ENCODE results near the gene DHRS11. TPM values are rescaled to one million over a fixed set of nuclear protein-coding genes. Genes with fewer than 3 reads are reported as not detected.

Gene DHRS11
- total and polyA plus RNA-seq, 4 experiments from 2014 or later = 3.6 to 7.8 (median 5.6) TPM

DNA sequence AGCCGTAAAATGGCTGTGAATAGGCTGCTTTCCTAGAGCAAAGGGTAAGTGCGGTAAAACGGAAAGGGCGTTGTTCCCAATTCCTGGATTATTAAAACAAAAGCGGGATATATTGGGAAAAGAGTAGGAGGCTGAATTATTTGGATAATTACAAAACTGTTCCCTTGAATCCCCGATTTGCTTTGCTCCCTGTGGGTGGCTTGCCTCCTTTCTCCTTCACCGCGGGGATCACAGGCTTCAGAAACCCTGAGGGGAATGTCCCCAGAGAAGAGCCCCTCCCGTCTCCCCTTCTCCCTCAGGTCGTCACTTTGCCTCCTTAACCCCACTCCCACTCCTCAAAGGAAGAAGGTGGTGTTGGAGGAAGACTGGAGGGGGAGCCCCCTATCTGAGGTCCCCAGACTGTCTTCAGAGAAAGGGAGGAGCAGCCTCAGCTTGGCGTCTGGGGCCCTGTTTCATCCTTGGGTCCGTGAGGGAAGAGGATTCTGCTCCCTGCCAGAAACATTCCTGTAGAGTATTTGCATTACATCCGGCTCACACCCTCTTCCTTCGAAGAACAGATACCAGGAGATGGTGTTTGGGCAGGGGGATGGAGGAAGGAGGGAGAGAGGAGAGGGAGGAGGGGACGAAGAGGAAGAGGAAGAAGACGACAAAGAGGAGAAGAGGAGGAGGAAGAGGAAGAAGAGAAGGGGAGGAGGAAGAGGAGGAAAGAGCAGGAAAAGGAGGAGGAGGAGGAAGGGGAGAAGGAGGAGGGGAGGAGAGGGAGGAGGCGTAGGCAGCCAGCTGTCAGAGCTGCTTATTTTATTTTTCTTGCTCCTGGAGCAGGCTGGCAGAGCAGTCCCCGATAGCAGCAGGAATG lies 41.5 kb downstream of the DHRS11 start:
- intact Hi-C loops (cut with micrococcal nuclease) = no loop called here
- POLR2A ChIA-PET (ENCODE audit: partially characterized antibody) = no interaction called here

DNA sequence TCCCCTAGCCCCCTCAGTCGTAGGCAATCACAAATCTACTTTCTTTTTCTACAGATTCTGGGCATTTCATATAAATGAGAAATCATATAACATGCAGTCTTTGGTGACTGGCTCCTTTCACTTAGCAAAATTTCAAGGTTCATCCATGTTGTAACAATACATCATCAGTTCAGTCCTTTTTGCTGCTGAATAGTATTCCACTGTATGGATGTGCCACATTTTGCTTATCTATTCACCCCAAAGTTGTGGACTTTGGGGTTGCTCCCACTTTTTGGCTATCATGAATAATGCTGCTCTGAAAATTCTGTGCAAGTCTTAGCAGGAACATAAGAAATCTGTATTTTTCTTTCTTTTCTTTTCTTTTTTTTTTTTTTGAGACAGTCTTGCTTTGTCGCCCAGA lies 48.7 kb downstream of the DHRS11 start:
- DNase-seq = no peak
- peaks cover 44 to 56% of the 10 kb centered on the region in 2 donors for H3K27me3 Mint-ChIP-seq
- peaks cover 10 to 18% (median 14%) of the 10 kb centered on the region in 4 donors for H3K4me1 Mint-ChIP-seq
- no peaks in the 10 kb centered on the region for H3K9me3 Mint-ChIP-seq
- Histone ChIP-seq H3K27me3 (ENCODE audit: insufficient read depth, low read length) (peaks cover 46% of the 10 kb centered on the region), H3K9me3 (ENCODE audit: control insufficient read depth in 1 of 2, low read length in 2 of 2) (no peaks in the 10 kb centered on the region), H3K4me1 (ENCODE audit: insufficient read depth, low read length) (peaks cover 19% of the 10 kb centered on the region), H3K4me3 (ENCODE audit: low read length in 2 of 2) (no peak overlapping the region), H3K36me3 (ENCODE audit: insufficient read depth, low read length) (no peaks in the 10 kb centered on the region), H3K27ac (ENCODE audit: low read depth, low read length) (no peak overlapping the region)
- H3K4me3 Mint-ChIP-seq = peak overlapping the region in 1 of 8 donors; percentile 15
- ChIA-PET POLR2A (ENCODE audit: partially characterized antibody) (no interaction called here), CTCF (ENCODE audit: partially characterized antibody) (no interaction called here)
- H3K27ac Mint-ChIP-seq = no peak overlapping the region
- intact Hi-C loops (cut with micrococcal nuclease) = no loop called here
- H3K36me3 Mint-ChIP-seq = peaks cover 0 to 4% of the 10 kb centered on the region in 2 donors

More for the DNA sequence above, 41.5 kb downstream of the DHRS11 start:
- Histone ChIP-seq H3K4me3 (ENCODE audit: low read length in 2 of 2) (no peak overlapping the region), H3K4me1 (ENCODE audit: insufficient read depth, low read length) (no peaks in the 10 kb centered on the region), H3K36me3 (ENCODE audit: insufficient read depth, low read length) (no peaks in the 10 kb centered on the region), H3K27ac (ENCODE audit: low read depth, low read length) (no peak overlapping the region), H3K27me3 (ENCODE audit: insufficient read depth, low read length) (peaks cover 5% of the 10 kb centered on the region), H3K9me3 (ENCODE audit: control insufficient read depth in 1 of 2, low read length in 2 of 2) (no peaks in the 10 kb centered on the region)
- Mint-ChIP-seq H3K4me3 (no peak overlapping the region), H3K27me3 (peaks cover 15 to 19% of the 10 kb centered on the region in 2 donors), H3K36me3 (no peaks in the 10 kb centered on the region), H3K4me1 (peaks cover 0 to 4% (median 0%) of the 10 kb centered on the region in 4 donors), H3K27ac (no peak overlapping the region), H3K9me3 (no peaks in the 10 kb centered on the region)
- CTCF ChIA-PET (ENCODE audit: partially characterized antibody) = interaction anchor here (2.5 kb wide), 1 partner anchor 122 kb away, joined by 13 read pairs; no protein-coding TSS in a partner anchor
- no peak for DNase-seq

DNA sequence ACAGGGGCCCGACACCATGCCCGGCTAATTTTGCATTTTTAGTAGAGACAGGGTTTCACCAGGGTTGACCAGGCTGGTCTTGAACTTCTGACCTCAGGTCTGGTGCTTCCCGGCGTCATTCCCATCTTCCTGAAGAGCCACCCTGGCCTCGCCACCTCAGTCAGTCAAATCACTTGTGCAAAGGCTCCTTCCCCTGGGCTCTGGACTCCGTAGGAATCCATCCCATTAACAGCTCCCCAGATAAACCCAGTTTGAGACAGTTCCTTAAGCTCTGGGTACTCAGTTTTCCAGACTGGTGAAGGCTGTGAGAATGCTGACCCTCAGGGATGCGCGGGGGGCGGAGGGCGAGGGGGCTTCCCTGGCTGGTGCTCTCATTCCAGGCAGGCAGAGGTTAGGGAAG lies 49.2 kb downstream of the DHRS11 start:
- peaks cover 0 to 4% of the 10 kb centered on the region in 2 donors for H3K36me3 Mint-ChIP-seq
- H3K27ac Mint-ChIP-seq = no peak overlapping the region
- ChIA-PET POLR2A (ENCODE audit: partially characterized antibody) (no interaction called here), CTCF (ENCODE audit: partially characterized antibody) (no interaction called here)
- H3K4me3 Mint-ChIP-seq = peak overlapping the region in 4 of 8 donors; percentile 15 to 55 (median 44)
- no peaks in the 10 kb centered on the region for H3K9me3 Mint-ChIP-seq
- H3K9me3 ChIP-seq (ENCODE audit: control insufficient read depth in 1 of 2, low read length in 2 of 2) = no peaks in the 10 kb centered on the region
- H3K36me3 ChIP-seq (ENCODE audit: insufficient read depth, low read length) = no peaks in the 10 kb centered on the region
- peaks cover 10 to 18% (median 14%) of the 10 kb centered on the region in 4 donors for H3K4me1 Mint-ChIP-seq
- H3K27ac ChIP-seq (ENCODE audit: low read depth, low read length) = no peak overlapping the region
- peaks cover 44% of the 10 kb centered on the region for H3K27me3 ChIP-seq (ENCODE audit: insufficient read depth, low read length)
- peaks cover 44 to 55% of the 10 kb centered on the region in 2 donors for H3K27me3 Mint-ChIP-seq
- intact Hi-C loops (cut with micrococcal nuclease) = no loop called here
- H3K4me1 ChIP-seq (ENCODE audit: insufficient read depth, low read length) = peaks cover 19% of the 10 kb centered on the region
- no peak overlapping the region for H3K4me3 ChIP-seq (ENCODE audit: low read length in 2 of 2)
- no peak for DNase-seq

DNA sequence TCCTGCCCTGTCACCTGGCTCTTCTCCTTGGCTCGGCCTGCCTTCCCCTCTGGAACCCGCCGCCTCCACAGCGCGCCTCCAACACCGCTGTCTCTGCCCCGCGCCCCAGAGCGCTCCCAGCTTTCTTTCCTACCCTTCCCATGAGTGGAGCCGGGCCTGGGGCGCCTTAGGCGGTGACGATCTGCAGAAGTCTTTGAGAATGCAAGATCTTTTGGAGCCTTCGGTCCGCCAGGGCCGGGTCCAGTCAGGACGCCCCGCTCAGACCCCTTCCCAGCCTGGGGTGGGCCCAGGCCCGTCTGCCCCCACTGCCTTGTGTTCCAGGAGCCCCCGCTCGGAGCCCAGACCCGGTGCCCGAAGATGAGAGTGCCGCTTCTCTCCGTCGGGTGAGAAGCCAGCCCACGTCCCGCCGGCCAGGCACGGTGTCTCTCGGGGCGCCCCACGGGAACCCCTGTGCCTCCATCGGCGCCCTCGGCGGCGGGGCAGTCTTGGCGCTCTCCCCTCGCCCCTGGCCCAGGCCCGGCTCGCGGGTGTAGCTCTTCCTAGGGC lies 49.7 kb downstream of the DHRS11 start:
- Mint-ChIP-seq H3K4me1 (peaks cover 10 to 18% (median 14%) of the 10 kb centered on the region in 4 donors), H3K36me3 (peaks cover 0 to 4% of the 10 kb centered on the region in 2 donors), H3K4me3 (peak overlapping the region in 5 of 8 donors; percentile 29 to 88 (median 32)), H3K9me3 (no peaks in the 10 kb centered on the region), H3K27me3 (peaks cover 49 to 59% of the 10 kb centered on the region in 2 donors), H3K27ac (no peak overlapping the region)
- CTCF ChIA-PET (ENCODE audit: partially characterized antibody) = interaction anchor here (1.2 kb wide), 1 partner anchor 13 kb away, joined by 3 read pairs; no protein-coding TSS in a partner anchor
- POLR2A ChIA-PET (ENCODE audit: partially characterized antibody) = no interaction called here
- intact Hi-C loops (cut with micrococcal nuclease) = no loop called here
- Histone ChIP-seq H3K9me3 (ENCODE audit: control insufficient read depth in 1 of 2, low read length in 2 of 2) (no peaks in the 10 kb centered on the region), H3K4me1 (ENCODE audit: insufficient read depth, low read length) (peaks cover 19% of the 10 kb centered on the region), H3K36me3 (ENCODE audit: insufficient read depth, low read length) (no peaks in the 10 kb centered on the region), H3K4me3 (ENCODE audit: low read length in 2 of 2) (peak overlapping the region in 1 of 2 donors; percentile 19), H3K27ac (ENCODE audit: low read depth, low read length) (no peak overlapping the region), H3K27me3 (ENCODE audit: insufficient read depth, low read length) (peaks cover 44% of the 10 kb centered on the region)
- DNase-seq = no peak

DNA sequence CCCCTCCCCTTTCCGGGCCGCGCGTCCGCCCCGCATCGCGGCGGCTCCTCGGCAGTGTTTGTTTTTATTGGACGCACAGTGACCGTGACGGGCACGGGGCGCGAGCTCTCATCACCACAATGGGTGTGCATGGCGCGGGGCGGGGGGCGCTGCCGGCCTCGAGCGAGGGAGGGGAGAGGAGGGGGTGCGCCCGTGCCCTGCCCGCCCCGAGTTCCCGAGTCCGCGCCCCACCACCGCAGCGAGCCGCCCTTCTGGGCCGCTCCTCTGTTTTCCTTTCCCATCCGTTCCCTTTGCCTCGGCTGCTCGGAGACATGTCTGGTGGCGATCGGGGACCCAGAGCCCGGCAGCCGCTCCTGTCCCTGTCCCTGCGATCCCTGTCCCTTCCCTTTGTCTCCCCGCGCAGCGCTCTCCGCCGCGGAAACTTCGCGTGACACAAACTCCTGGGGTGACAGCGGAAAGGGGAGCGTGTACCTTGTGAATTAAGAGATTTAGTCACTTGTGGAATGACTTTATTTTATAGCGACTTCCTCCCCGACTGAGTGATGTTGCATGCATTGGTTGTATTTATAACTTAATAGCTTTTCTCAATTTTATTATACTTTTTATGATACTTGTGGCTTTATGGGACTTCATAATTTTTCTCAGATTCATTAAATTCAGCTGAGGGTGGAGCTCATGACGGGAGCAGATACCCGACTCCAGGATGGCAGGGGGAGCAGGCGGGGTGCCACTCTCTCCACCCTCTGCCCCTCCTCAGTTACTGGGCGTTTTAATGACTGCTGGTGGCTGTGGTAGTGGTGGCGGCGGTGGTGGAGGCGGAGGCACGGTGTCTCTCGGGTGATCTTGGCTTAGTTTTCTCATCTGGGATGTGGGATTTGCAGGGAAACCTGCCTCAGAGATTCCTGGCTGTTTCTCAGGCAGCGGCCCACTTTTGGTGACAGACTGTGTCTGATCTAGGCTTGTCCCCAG lies 50.5 kb downstream of the DHRS11 start:
- H3K4me3 Mint-ChIP-seq = peak overlapping the region; percentile 69 to 88 (median 84)
- no peak for DNase-seq
- Histone ChIP-seq H3K4me3 (ENCODE audit: low read length in 2 of 2) (peak overlapping the region in 1 of 2 donors; percentile 19), H3K27me3 (ENCODE audit: insufficient read depth, low read length) (peaks cover 44% of the 10 kb centered on the region), H3K4me1 (ENCODE audit: insufficient read depth, low read length) (peaks cover 19% of the 10 kb centered on the region), H3K27ac (ENCODE audit: low read depth, low read length) (no peak overlapping the region), H3K36me3 (ENCODE audit: insufficient read depth, low read length) (no peaks in the 10 kb centered on the region), H3K9me3 (ENCODE audit: control insufficient read depth in 1 of 2, low read length in 2 of 2) (no peaks in the 10 kb centered on the region)
- ChIA-PET CTCF (ENCODE audit: partially characterized antibody) (interaction anchor here (0.9 to 1.2 kb wide), 3 partner anchors 11 to 14 kb away, joined by 3 read pairs; no protein-coding TSS in a partner anchor), POLR2A (ENCODE audit: partially characterized antibody) (no interaction called here)
- peak overlapping the region in 1 of 7 donors; percentile 19 for H3K27ac Mint-ChIP-seq
- H3K9me3 Mint-ChIP-seq = no peaks in the 10 kb centered on the region
- H3K27me3 Mint-ChIP-seq = peaks cover 47 to 58% of the 10 kb centered on the region in 2 donors
- intact Hi-C loops (cut with micrococcal nuclease) = no loop called here
- peaks cover 10 to 18% (median 14%) of the 10 kb centered on the region in 4 donors for H3K4me1 Mint-ChIP-seq
- H3K36me3 Mint-ChIP-seq = peaks cover 0 to 4% of the 10 kb centered on the region in 2 donors

DNA sequence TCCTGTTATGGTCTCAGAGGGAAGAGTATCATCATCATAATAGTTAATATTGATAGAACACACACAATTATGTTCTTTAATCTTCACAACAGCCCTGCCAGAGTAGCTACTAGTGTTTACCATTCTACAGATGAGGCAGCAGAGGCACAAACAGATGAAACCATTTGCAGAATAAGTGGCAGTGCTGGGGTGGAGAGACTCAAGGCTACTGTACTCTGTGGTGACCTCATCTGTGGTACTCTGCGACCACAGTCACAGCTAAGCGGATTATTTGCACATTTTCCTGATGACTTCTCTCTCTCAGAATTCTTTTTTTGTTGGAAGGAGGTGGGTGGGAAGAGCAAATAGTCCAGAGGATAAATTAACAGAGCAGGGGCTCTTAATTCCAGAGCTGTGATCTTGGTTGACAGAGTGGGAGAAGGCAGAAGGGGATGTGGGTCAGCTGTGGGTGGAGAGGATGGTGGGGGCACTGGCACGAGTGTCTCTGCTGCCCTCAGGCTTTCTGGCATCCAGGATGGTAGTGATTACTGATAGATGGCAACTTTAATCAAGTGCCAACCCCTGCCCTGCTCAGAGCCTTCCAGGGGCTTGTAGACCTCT lies 51.5 kb downstream of the DHRS11 start:
- Histone ChIP-seq H3K4me1 (ENCODE audit: insufficient read depth, low read length) (peaks cover 19% of the 10 kb centered on the region), H3K4me3 (ENCODE audit: low read length in 2 of 2) (no peak overlapping the region), H3K9me3 (ENCODE audit: control insufficient read depth in 1 of 2, low read length in 2 of 2) (no peaks in the 10 kb centered on the region), H3K27ac (ENCODE audit: low read depth, low read length) (no peak overlapping the region), H3K27me3 (ENCODE audit: insufficient read depth, low read length) (peaks cover 44% of the 10 kb centered on the region), H3K36me3 (ENCODE audit: insufficient read depth, low read length) (no peaks in the 10 kb centered on the region)
- peak overlapping the region in 4 of 8 donors; percentile 81 to 88 (median 84) for H3K4me3 Mint-ChIP-seq
- intact Hi-C loops (cut with micrococcal nuclease) = no loop called here
- POLR2A ChIA-PET (ENCODE audit: partially characterized antibody) = no interaction called here
- H3K27ac Mint-ChIP-seq = no peak overlapping the region
- no peak for DNase-seq
- H3K36me3 Mint-ChIP-seq = peaks cover 0 to 4% of the 10 kb centered on the region in 2 donors
- no peaks in the 10 kb centered on the region for H3K9me3 Mint-ChIP-seq
- H3K4me1 Mint-ChIP-seq = peaks cover 10 to 18% (median 14%) of the 10 kb centered on the region in 4 donors
- peaks cover 49 to 54% of the 10 kb centered on the region in 2 donors for H3K27me3 Mint-ChIP-seq
- CTCF ChIA-PET (ENCODE audit: partially characterized antibody) = interaction anchor here (0.9 to 1.0 kb wide), 2 partner anchors 12 to 13 kb away, joined by 3 read pairs; no protein-coding TSS in a partner anchor

All from CD4-positive, alpha-beta memory T cell (primary cell).